ENCODE measurements around the gene TBX21. TPM values are rescaled to one million over a fixed set of nuclear protein-coding genes. Genes with fewer than 3 reads are reported as not detected.
"Not testable (repeated sequence)": the region's sequence is repeated elsewhere in the genome, so short reads cannot be mapped to it uniquely, and the experiment has no call there.

The TBX21 gene
- polyA plus RNA-seq, 10 donors, result 0.13 to 0.66 (median 0.20) TPM; not detected in 1

- no peak for DNase-seq
Measured at GRCh38 chr17:47762728-47763127, 29.7 kb downstream of the TBX21 start.

- DNase-seq, result no peak
Measured at GRCh38 chr17:47763913-47764582, 31.0 kb downstream of the TBX21 start.

GRCh38 chr17:47773649-47774048 lies 40.6 kb downstream of the TBX21 start:
- DNase-seq, result not testable (repeated sequence)

- no peak for DNase-seq
Measured at GRCh38 chr17:47774331-47774730, 41.3 kb downstream of the TBX21 start.

- DNase-seq, result no peak
Measured at GRCh38 chr17:47774987-47775580, 42.0 kb downstream of the TBX21 start.

- peak in 1 of 3 donors; percentile 15 for DNase-seq
Measured at GRCh38 chr17:47776330-47777197, 43.5 kb downstream of the TBX21 start.

- DNase-seq, result no peak
Measured at GRCh38 chr17:47778184-47778635, 45.2 kb downstream of the TBX21 start.

- no peak for DNase-seq
Measured at GRCh38 chr17:47781397-47781796, 48.4 kb downstream of the TBX21 start.

GRCh38 chr17:47785538-47786123 lies 52.6 kb downstream of the TBX21 start:
- peak in 2 of 3 donors; percentile 58 to 65 for DNase-seq

- peak; percentile 10 to 62 (median 38) for DNase-seq
Measured at GRCh38 chr17:47789611-47790561, 56.9 kb downstream of the TBX21 start.

GRCh38 chr17:47791025-47791424 lies 58.0 kb downstream of the TBX21 start:
- no peak for DNase-seq

- no peak for DNase-seq
Measured at GRCh38 chr17:47792457-47792856, 59.4 kb downstream of the TBX21 start.

- no peak for DNase-seq
Measured at GRCh38 chr17:47792979-47793378, 59.9 kb downstream of the TBX21 start.

Other genes starting within 250 kb of the TBX21 start
- gene NPEPPS, start 202.1 kb upstream of the TBX21 start, polyA plus RNA-seq (ENCODE audit: insufficient read length in 10 of 10), result 100 to 1,000 TPM in 8 of 10 donors, 10 to 100 TPM in 2; 95.5 to 180 (median 127) TPM
- gene KPNB1, start 83.3 kb upstream of the TBX21 start, polyA plus RNA-seq (ENCODE audit: insufficient read length in 10 of 10), result 100 to 1,000 TPM; 135 to 209 (median 166) TPM
- gene TBKBP1, start 39.1 kb upstream of the TBX21 start, polyA plus RNA-seq (ENCODE audit: insufficient read length in 10 of 10), result 10 to 100 TPM; 21.2 to 35.2 (median 28.9) TPM
- 10 to 100 TPM in 5 of 10 donors, 1 to 10 TPM in 5; 7.2 to 16.5 (median 10.0) TPM for gene OSBPL7, start 88.6 kb downstream of the TBX21 start, polyA plus RNA-seq (ENCODE audit: insufficient read length in 10 of 10)
- 10 to 100 TPM; 42.9 to 58.5 (median 52.7) TPM for gene MRPL10, start 98.3 kb downstream of the TBX21 start, polyA plus RNA-seq (ENCODE audit: insufficient read length in 10 of 10)
- 1 to 10 TPM in 3 of 10 donors, under 1 TPM in 7; 0.49 to 1.4 (median 0.88) TPM for gene LRRC46, start 98.4 kb downstream of the TBX21 start, polyA plus RNA-seq (ENCODE audit: insufficient read length in 10 of 10)
- 10 to 100 TPM; 15.2 to 36.0 (median 21.0) TPM for gene SCRN2, start 108.0 kb downstream of the TBX21 start, polyA plus RNA-seq (ENCODE audit: insufficient read length in 10 of 10)
- gene SP6, start 117.9 kb downstream of the TBX21 start, polyA plus RNA-seq (ENCODE audit: insufficient read length in 10 of 10), result 1 to 10 TPM in 8 of 10 donors, under 1 TPM in 2; 0.77 to 4.0 (median 1.4) TPM
- 10 to 100 TPM; 12.3 to 18.3 (median 14.7) TPM for gene SP2, start 163.0 kb downstream of the TBX21 start, polyA plus RNA-seq (ENCODE audit: insufficient read length in 10 of 10)
- 10 to 100 TPM in 3 of 10 donors, 1 to 10 TPM in 7; 7.6 to 13.7 (median 9.3) TPM for gene PNPO, start 208.3 kb downstream of the TBX21 start, polyA plus RNA-seq (ENCODE audit: insufficient read length in 10 of 10)
- gene PRR15L, start 224.6 kb downstream of the TBX21 start, polyA plus RNA-seq (ENCODE audit: insufficient read length in 10 of 10), result under 1 TPM in 5 of 10 donors, not detected in 5; 0.14 to 0.42 (median 0.26) TPM
- 100 to 1,000 TPM in 1 of 10 donors, 10 to 100 TPM in 9; 55.6 to 131 (median 75.1) TPM for gene CDK5RAP3, start 237.9 kb downstream of the TBX21 start, polyA plus RNA-seq (ENCODE audit: insufficient read length in 10 of 10)

All from muscle of back (tissue), 11 donors.